SU-DHL-6 (cell line): Measurements from ENCODE around the gene ZNF555.

Source experiments
- CTCF ChIP-seq: fragments of 200-600 bp; sonication (generic); IDR thresholded peaks from one replicate; pipeline ENCODE4 v1.5.1; 2017; ENCODE audit warnings: antibody characterized with exemption, mild to moderate bottlenecking, low read length, moderate library complexity; ENCODE audit not compliant: insufficient read depth, poor library complexity, severe bottlenecking
- EZH2phosphoT487 ChIP-seq: fragments of 200-600 bp; sonication (generic), shearing (Covaris generic); conservative IDR thresholded peaks from 2 replicates; pipeline ENCODE4 v1.6.1; 2018; ENCODE audit warnings: mild to moderate bottlenecking, antibody characterized with exemption, low read length, moderate library complexity, mixed read lengths

- no peak for TF ChIP-seq CTCF
- no peak for TF ChIP-seq EZH2phosphoT487
These were observed 36.4 kb downstream of the ZNF555 start for GRCh38 chr19:2877398-2878331.
